ENCODE measurements around the gene SENP1. TPM values are rescaled to one million over a fixed set of nuclear protein-coding genes. Genes with fewer than 3 reads are reported as not detected.

SENP1 gene
- total RNA-seq, 2 donors from 2014 or later, result 11.6 to 13.9 TPM

GRCh38 chr12:48005001-48005749, 100.7 kb downstream of the SENP1 start:
- H3K36me3 ChIP-seq, result no peaks in the 10 kb centered on the region
- no peak overlapping the region for H3K27ac ChIP-seq
- peaks cover 10 to 26% of the 10 kb centered on the region in 2 donors for H3K27me3 ChIP-seq
- DNase-seq (ENCODE audit: low spot score), result no peak
- H3K4me1 ChIP-seq, result peaks cover 0 to 44% of the 10 kb centered on the region in 2 donors
- no peak overlapping the region for H3K4me3 ChIP-seq
- TF ChIP-seq CTCF (IDR thresholded peaks at IDR 0.05), result no peak
- no peaks in the 10 kb centered on the region for H3K9me3 ChIP-seq

GRCh38 chr12:48004053-48004941, 101.6 kb downstream of the SENP1 start, which contains the start of gene COL2A1:
COL2A1 (minus strand) TSS chr12:48004476; CDS start chr12:48004321, 155 bp downstream.
- H3K9me3 ChIP-seq, result no peaks in the 10 kb centered on the region
- no peaks in the 10 kb centered on the region for H3K36me3 ChIP-seq
- H3K4me1 ChIP-seq, result peaks cover 0 to 44% of the 10 kb centered on the region in 2 donors
- H3K27ac ChIP-seq, result no peak within 1 kb of the TSS
- H3K27me3 ChIP-seq, result peaks cover 10 to 26% of the 10 kb centered on the region in 2 donors
- no peak for DNase-seq (ENCODE audit: low spot score)
- H3K4me3 ChIP-seq, result peak within 1 kb of the TSS; percentile 28 to 56
- no peak for TF ChIP-seq CTCF (IDR thresholded peaks at IDR 0.05)

- Histone ChIP-seq H3K27me3 (peaks cover 10 to 26% of the 10 kb centered on the region in 2 donors), H3K4me1 (peaks cover 0 to 44% of the 10 kb centered on the region in 2 donors), H3K9me3 (no peaks in the 10 kb centered on the region), H3K4me3 (peak overlapping the region; percentile 28 to 56), H3K27ac (no peak overlapping the region), H3K36me3 (no peaks in the 10 kb centered on the region)
- TF ChIP-seq CTCF (IDR thresholded peaks at IDR 0.05), result peak in 1 of 2 donors; percentile 1
- DNase-seq (ENCODE audit: low spot score), result no peak
Observed at GRCh38 chr12:48003226-48004052, 102.4 kb downstream of the SENP1 start.

- DNase-seq (ENCODE audit: low spot score), result no peak
- no peaks in the 10 kb centered on the region for H3K9me3 ChIP-seq
Observed at GRCh38 chr12:48002773-48003218, 103.1 kb downstream of the SENP1 start.

More at GRCh38 chr12:48002773-48003218, 103.1 kb downstream of the SENP1 start:
- H3K4me1 ChIP-seq, result peaks cover 0 to 44% of the 10 kb centered on the region in 2 donors
- H3K36me3 ChIP-seq, result no peaks in the 10 kb centered on the region
- H3K27me3 ChIP-seq, result peaks cover 10 to 26% of the 10 kb centered on the region in 2 donors
- peak overlapping the region in 1 of 2 donors; percentile 56 for H3K4me3 ChIP-seq
- peak in 1 of 2 donors; percentile 11 for TF ChIP-seq CTCF (IDR thresholded peaks at IDR 0.05)
- no peak overlapping the region for H3K27ac ChIP-seq
